Stimulated activated CD8-positive, alpha-beta memory T cell treated with anti-CD3 and anti-CD28 coated beads, Interleukin-4, amount 100 ng/mL, for 48 hours (primary cell): Measurements from ENCODE around the gene JARID2.
"Not testable (repeated sequence)": the region's sequence is repeated elsewhere in the genome, so short reads cannot be mapped to it uniquely, and the experiment has no call there.

Experiments used
- DNase-seq: peaks from one replicate; pipeline ENCODE4 v3.0.0-alpha.2; 2020

JARID2 gene

DNA sequence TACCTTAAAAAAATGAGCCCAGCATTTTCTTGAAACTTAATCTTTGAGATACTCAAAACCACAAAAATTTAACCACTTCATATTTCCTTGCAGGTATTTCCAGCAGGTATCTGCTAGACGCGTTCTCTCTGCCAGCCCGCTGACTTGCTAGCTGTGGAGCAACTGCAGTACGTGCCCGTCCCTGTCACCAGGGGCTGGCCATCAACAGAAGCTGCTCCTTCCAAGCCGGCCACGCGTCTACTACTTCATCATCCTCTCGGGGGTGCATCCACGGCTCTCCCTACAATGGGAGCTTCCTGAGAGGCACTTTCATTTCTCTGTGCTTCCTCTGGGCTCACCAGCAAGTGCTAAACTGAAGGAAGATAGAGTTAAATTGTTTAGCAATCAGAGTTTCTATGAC is 284.5 kb downstream of the JARID2 start:
- no peak for DNase-seq

DNA sequence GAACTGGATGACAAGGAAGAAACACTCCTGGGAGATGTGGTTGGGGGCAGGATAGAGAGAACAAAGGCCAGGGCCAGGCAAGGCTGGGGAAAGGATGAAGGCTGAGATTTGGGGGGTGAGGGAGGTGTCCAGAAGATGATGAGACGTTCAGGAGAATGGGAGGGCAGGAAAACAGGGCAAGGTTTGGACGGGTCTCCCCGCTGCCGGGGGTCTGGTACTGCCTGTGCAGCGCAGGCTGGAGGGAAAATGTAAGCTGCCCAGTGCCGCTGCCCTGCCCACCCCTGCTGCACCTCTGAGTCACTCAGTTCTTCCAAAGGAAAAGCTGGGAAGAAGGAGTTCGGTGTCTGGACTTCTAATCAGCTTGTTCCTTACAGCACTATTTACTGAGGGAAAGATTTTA is 286.1 kb downstream of the JARID2 start:
- no peak for DNase-seq

GRCh38 chr6:15533379-15534026 is 287.6 kb downstream of the JARID2 start:
- no peak for DNase-seq

DNA sequence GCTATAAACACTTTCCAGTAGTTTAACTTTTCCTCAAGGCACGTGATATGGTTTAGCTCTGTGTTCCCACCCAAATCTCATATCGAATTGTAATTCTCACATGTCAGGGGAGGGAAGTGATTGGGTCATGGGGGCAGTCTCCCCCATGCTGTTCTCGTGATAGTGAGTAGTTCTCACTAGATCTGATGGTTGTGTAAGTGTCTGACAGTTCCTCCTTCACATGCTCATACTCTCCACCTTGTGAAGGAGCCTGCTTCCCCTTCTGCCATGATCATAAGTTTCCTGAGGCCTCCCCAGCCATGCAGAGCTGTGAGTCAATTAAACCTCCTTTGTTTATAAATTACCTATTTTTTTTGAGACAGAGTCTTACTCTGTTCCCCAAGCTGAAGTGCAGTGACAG is 289.1 kb downstream of the JARID2 start:
- no peak for DNase-seq

DNA sequence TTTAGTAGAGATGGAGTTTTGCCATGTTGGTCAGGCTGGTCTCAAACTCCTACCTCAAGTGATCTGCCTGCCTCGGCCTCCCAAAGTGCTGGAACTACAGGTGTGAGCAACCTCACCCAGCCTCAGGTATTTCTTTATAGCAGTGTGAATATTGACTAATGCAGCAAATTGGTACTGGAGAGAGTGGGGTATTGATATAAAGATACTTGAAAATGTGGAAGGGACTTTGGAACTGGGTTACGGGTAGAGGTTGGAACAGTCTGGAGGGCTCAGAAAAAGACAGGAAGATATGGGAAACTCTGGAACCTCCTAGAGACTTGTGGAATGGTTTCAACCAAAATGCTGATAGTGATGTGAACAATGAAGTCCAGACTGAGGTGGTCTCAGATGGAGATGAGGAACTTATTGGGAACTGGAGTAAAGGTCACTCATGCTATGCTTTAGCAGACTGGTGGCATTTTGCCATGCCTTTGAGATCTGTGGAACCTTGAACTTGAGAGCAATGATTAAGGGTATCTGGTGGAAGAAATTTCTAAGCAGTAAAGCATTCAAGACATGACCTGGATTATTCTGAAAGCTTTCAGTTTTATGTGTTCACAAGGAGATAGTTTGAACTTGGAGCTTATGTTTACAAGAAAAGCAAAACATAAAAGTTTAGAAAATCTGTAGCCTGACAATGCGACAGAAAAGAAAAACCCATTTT is 289.8 kb downstream of the JARID2 start:
- DNase-seq: no peak

GRCh38 chr6:15536198-15536955 is 290.5 kb downstream of the JARID2 start:
- DNase-seq: no peak

DNA sequence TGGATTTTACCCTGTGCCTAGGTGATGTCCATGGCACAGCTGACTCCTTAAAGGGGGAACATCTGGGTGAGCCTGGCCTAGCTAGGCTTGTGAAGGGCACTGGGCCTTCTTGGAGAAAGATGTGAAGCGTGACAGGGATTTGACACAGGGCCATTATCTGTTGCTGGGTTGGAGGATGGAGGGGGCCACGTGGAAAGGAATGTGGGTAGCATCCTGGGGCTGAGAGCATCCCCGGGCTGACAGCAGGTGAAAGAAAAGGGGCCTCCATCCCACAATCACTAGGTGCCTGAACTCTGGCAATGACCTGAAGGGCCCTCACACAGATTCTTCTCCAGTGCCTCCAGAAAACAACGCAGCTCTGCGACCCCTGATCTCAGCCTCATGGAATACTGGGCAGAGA is 292.2 kb downstream of the JARID2 start:
- DNase-seq: no peak

- no peak for DNase-seq
Observed at GRCh38 chr6:15538766-15539495, 293.1 kb downstream of the JARID2 start.

- no peak for DNase-seq
Observed at GRCh38 chr6:15539722-15540270, 293.9 kb downstream of the JARID2 start.

DNA sequence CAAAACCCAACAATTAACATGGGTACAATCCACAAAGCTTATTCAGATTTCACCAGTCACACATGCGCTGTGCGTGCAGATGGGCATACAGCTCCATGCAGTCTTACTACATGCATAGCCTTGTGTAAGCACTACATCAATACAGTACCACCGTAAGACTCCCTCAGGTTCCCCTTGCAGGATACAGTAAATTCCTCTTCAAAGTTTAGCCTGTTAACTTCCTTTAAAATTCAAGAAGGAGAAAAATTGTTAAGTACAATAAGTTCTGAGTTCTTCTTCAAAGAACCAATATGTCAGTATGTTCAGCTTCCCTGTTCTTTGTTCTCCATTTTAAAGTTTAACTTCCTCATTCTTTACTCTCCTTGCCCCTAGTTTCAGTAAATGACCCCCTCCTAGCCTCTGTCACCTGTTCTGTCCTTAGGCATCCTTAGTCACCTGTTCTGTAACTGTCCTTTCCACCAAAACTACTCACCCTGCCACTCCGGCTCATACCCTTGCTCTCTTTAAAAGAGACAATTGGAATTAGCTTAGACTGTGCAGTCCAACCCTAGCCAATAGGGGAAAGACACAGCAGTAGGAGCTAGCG is 297.6 kb downstream of the JARID2 start:
- DNase-seq: not testable (repeated sequence)

DNA sequence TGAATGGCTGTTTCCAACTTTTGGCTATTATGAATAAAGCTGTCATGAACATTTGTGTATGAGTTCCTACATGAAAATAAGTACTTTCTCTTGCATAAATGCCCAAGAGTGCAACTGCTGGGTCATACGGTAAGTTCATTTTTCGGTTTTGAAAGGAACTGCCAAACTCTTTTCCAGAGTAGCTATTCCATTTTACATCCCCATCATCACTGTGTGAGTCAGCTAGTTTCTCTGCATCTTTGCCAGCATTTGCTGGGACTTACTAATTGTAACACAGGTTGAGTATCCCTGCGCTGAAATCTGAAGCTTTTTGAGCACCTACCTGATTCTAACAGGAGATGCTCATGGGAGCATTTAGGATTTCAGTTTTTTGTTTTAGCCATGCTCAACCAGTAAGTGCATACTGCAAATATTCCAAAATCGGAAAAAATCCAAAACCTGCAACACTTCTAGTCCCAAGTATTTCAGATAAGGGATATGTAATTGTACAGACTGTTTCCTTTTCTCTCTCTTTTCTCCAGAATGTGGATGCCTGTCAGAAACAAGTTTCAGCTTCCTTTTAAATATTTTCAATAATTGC is 298.5 kb downstream of the JARID2 start:
- DNase-seq: no peak

- no peak for DNase-seq
Observed at GRCh38 chr6:15546591-15546990, 300.7 kb downstream of the JARID2 start.

- DNase-seq: no peak
Observed at GRCh38 chr6:15547400-15547799, 301.5 kb downstream of the JARID2 start.

DNA sequence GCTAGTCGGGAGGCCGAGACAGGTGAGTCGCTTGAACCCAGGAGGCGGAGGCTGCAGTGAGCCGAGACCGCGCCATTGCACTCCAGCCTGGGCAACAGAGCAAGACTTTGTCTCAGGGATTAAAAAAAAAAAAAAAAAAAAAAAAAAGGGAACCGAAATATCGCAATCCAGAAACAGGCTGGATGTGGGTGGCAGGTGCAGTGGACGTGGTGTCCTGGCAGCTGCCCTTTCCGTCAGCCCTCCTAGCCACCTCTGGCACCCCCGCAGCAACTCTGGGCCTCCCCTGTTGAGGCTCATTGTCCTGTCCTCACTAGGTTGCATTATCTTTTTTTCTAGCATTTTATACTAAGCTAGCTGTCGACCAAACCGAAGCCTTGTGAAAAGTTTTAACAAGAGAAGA is 303.5 kb downstream of the JARID2 start:
- DNase-seq: no peak

GRCh38 chr6:15550546-15551123 is 304.8 kb downstream of the JARID2 start:
- no peak for DNase-seq

DNA sequence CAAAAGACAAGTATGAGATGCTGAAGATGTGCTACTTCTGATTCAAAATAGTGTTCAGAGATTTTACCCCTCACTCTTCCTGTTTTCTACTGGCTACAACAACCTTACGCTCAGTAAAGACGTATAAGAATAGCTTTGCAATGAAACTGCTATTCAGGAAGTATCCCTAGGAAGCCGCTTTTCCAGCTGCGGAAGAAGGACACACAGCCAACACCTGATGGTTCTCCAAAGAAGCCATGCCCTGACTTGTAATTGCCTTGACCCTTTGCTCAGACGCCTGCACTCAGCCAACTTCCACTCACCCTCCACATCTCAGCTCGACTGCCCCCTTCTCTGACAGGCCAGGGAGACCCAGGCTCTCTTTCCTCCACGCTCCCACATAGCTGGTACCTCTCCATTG is 305.4 kb downstream of the JARID2 start:
- no peak for DNase-seq

DNA sequence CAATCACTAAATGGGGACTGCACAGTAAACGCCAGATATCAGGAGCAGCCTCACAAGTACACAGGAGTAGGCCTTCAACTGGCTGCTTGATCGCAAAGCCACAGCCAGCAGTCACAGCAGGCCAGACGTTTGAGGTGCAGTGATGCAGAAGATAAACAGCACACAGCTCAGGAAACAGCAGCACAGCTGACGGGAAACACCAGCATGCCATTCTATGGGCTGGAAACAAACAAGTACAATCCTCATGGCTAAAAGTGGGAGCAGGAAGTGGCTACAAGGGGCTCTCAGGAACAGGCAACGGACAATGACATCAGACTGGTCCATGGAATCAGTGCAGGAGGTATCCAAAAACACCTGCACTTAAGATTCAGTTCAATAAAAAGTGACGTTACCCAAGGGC is 305.9 kb downstream of the JARID2 start:
- no peak for DNase-seq

DNA sequence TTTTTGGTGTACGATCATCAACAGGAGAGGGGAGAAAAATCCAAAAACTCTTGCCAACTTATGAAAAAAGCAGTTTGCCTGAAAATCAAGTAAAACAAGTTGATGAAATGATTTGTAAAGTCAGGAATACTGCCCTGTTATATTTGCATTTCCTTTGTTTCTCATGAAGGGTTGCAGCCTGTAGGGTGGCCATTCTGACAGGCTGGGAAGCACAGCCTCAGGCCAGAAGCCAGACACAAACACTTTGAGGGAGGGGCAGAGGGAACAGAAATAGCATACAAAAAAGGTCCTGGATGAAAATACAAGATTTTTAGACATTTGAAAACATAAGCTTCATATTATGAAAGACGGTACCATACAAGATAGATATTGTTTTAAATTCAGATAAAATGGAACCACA is 307.2 kb downstream of the JARID2 start:
- no peak for DNase-seq

GRCh38 chr6:15553736-15554294 is 307.9 kb downstream of the JARID2 start:
- DNase-seq: no peak

DNA sequence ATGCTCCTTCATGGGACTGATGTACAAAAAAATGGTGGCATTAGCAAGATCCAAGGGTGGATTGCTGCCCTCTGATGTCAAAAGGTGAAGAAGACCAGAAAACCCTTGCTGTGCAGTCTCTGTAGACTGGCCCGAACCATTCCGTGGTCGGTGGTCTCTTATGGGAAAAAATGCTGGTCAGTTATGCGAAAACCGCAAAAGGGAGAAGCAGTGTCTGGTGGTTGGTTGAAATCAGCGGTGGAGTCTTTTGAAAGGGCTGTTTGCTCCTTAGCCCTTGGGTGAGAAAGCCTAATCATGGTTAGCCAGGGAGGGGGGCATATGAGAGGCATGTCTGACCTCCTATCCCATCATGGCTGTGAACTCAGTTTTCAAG is 308.8 kb downstream of the JARID2 start:
- no peak for DNase-seq
